COLO829 (cell line): Measurements from ENCODE around the gene KMT2E.
A peak's percentile ranks its signal among the peaks of the same experiment; 100 is the strongest.

Experiments
- DNase-seq: peaks from one replicate; pipeline ENCODE4 v3.0.0; 2012; ENCODE audit warnings: low spot score

Gene KMT2E

DNA sequence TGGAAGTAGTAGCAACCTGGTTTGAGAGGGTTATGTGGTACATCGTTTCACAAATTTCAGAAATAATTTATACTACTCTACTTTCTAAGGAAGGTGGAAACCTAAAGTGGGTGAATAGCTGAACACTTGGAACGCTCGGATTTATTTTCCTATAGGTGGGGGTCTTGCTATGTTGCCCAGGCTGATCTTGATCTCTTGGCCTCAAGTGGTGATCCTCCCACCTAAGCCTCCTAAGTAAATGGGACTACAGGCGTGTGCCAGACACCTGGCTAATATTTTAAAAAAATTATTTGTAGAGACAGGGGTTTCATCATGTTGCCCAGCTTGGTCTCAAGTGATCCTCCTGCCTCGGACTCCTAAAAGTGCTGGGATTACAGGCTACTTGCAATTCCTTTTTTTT lies 6.7 kb upstream of the KMT2E start:
- DNase-seq: no peak

DNA sequence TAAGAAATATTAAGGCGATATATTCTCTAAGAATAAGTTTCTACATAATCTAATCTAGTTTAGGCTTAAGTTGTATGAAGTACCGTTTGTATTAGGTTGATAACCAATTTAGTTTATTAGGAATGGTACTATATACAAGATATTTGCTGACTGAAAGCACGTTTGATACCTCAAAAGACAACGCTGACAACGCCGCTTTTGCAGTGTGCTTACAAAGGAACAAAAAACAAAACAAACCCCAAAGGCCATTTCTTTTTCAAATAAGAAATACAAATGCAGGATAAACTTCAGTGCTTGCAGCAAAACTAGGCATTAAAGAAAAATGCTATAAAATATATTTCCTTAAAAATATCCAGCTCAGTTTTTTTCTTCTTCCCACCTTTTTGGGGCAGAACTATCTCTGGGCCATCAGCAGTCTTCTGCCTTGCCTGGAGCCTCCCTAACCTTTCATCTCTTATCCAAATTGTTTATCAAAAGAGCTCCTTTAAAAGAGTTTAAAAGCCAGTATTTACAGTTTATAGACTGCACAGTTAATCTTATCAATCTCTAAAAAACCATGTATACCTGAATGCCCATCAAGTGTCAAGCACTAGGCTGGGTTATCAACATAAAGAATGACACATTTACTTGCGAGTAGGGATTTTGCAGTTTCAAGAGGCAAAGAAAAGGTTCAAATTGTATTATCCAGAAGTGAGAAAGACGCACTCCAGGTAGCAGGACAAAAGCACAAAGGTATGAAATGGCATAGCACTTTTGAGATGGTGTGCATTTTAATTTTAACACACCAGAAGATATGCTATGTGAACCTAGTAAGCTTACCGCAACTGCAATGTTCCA lies 4.1 kb upstream of the KMT2E start:
- no peak for DNase-seq

- DNase-seq: no peak
These were observed 3.4 kb upstream of the KMT2E start for GRCh38 chr7:105010504-105011130.

DNA sequence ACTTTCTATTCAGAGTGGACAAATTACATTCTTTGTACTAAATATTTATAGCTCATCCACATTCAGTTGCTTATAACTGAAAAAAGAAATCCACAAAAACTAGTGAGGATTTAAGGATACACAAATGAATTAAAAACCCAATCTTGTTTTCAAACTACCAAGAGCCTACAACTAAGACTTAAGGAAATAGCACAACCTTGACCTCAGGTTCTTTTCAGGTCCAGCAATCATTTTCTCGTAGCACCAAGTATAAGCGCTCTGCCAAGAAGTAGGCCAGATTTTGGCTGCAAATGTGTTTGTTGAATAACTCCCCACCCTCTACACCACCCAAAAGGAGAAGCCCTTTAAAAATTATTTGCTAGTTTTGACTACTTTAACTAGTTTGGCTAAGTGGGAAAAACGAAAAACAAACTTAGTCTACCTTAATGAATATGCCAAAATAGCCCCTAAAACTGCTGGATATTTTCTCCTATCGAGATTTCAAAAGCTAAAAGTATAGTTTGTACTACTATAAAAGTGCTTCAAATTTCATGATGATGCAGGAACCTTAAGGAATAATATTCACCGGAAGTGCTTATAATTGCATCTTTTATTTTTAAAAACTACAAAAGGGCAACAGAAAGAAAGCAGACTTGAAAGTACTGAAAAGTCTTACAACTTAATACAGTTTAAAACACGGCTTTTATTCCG lies 2.7 kb upstream of the KMT2E start:
- DNase-seq: no peak

DNA sequence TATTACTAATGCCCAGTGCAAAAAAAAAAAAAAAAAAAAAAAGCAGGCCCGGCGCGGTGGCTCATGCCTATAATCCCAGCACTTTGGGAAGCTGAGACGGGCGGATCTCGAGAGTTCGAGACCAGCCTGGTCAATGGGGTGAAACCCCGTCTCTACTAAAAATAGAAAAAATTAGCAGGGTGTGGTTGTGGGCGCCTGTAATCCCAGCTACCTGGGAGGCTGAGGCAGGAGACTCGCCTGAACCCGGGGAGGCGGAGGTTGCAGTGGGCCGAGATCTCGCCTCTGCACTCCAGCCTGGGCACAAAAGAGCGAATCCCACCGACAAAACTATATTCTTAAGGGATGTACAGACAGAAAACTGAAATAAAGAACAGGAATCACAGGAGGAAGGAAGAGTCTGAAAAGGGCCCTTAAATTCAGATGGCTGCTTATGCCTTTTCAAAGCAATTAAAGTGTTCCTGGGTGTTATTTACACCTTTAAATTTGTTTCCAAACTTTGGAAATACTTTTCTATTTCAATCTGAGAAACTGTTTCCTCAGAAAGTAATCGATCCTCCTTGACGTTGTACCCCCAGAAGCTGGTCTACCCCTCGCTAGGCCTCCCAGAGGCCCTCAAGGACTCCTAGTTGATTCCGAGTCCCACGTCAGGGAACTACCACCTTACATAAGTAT lies 2.0 kb upstream of the KMT2E start:
- DNase-seq: no peak

DNA sequence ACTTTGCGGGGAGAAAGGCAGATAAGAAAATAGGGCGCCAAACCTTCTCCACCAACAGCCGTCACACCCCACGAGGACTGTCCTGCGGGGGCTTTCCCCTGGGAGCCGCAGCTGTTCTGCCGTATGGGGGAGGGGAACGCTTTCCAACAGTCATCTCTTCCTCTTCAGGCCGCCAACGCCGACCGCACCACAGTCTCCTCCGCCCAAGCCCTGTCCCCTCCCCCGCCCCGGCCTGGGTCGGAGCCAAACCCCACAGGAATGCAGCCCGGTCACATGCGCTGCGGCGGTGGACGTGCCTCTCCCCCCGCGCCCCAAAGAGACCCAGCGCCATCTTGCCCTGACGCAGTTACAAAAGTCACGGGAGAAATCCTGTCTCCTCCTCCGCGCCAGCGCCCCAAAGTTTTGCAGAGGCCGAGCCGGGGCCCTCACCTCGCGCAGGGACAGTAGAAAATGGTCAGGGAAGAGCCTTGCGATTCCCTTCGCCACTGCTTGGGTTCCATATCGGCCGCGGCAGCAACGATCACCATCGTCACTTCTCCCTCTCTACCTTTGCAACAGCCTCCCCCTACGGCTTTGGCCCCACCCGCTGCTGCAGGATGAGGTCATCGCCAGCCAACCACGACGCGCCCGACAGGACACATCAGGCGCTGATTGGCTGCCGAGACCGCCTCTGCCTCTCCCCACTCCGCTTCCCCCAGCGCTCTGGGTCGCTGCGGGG lies 1.3 kb upstream of the KMT2E start:
- peak; percentile 99 for DNase-seq

DNA sequence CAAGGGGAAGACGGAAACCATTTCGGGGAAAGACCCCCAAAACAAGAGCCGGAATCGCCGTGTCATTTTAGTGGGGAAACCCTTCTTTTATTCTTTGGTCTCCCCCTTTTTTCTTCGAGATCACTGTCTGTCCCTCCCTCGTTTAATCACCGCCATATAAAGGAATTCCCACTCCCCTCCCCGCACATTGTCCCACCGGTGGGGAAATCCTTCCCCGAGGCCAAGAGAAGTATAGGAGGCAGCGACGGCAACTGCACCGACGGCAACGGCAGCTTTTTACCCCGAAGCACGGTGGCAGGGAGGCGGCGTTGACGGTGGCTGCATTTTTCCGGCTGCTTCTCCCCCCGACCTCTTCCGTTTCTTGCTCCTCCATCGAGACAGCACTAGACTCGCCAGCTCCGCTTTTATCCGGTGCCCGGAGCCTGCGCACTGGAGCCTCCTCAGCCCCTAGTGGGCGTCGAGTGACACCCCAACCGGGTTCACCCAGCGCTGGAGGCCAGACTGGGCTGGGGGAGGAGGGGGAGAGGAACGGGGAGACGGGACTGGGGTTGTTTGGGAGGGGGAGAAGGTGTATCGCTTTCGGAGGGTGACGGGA lies 687 bp upstream of the KMT2E start:
- DNase-seq: peak; percentile 96

- no peak for DNase-seq
These were observed 836 bp downstream of the KMT2E start for GRCh38 chr7:105014693-105015389.

DNA sequence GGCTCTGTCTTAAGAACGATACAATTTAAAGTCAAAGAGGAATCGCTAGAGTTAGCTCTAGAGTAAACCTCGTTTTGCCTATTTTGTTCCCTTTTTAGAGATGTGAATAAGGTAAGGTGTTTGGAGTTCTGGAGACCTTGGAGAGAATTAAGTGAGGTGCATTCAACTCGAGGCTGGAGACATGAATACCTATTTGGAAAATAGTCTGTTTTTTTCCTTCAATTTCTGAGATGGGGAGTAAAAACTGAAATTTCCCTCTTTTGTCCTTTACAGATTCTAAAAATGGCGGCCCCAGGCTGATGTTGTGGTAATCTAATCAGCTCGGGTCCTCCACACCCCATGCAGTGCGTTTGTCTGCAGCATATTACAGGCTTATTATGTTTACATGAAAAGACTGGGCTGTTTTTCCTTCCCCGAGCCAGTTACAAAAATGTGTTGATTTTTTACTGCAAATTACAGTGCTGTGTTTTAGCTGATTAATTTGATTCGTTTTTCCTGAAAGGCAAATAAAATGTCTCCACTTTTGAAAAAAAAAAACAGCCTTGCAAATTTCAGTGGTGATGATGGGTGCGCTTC lies 1.5 kb downstream of the KMT2E start:
- DNase-seq: no peak

DNA sequence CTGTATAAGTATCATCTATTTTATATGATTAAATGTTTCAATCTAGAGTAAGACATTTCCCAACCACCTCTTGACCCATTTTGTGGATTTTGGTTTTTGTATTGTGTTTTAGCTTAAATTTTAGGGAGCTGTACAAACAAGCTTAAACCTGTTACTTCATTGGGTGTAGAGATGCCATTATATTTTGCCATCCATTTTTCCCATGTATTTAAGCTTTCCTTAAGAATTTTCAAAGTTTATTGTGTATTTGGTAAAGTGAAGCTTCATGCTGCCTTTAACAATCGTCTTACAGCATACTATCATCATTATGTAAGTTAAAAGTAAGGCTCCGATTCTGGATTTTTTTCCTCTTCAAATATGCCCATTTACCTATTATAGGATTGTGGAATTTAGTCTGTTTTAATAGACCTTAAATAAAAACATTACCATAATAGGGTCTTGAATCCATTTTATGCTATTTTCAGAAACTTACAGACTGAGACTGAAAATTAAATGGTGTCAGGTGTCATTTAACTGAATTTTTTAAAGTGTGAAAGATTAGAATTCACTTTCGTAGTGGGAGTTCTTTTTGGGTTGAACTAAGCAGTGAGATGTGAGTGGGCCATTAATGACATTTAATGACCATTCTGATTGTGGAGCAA lies 2.2 kb downstream of the KMT2E start:
- no peak for DNase-seq

DNA sequence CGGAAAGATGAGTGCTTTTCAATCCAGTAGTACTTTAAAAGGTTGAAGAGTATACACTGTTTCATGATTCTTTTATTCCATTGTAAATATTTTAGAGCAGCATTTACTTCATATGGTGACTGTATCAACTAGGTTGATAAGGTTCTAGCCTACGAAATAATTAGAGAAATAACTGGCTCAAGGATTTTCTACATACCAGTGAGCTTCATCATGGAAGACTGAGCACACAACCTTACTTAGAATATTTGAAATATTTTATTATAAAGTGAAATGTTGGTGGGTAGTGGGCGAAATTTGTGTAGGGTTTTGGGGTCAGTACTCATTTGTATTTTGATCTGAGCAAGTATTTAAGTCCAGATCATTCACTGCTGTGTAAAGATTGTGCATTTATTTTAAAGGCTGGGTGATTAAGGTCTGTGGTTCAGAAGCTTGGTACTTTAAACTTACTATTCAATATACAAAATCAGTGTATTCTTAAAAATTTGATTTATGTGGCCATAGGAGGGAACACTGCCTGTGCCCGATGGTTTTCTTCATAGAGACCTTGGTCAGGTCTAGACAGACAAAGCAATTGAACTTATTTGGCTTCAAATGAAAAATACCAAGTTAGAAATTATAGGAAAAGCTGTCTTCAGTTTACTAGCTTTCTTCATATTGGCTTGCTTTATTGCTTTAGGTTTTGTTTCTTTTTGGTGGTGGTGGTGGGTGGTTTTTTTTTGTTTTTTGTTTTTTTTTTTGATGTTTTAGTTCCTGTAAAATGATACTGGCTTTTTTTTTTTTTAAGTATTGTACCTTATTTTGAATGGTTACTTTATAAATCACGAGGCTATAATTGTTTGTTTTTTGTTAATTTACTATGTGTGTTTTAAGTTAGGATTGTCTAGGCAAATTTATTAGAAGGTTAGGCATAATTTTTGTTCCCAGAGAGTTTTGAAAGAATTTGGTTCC lies 3.0 kb downstream of the KMT2E start:
- no peak for DNase-seq

- no peak for DNase-seq
These were observed 3.8 kb downstream of the KMT2E start for GRCh38 chr7:105017657-105018365.

DNA sequence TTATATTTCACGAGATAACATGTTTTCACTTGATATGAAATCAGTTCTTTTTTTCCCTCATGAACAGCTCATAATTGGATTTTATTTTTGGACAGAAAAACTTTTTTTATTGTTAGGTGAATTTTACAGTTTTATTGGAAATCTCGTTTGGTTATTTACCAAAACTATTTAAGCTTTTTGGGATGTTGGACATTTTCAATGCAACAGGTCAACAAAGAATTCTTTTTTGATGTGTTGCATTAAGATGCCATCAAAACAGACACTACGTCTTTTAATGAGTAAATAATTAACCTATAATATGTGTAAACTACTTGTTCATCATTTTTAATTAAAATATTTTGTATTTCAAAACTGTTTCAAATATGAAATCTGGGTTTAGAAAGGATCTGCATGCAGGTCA lies 5.3 kb downstream of the KMT2E start:
- DNase-seq: no peak

DNA sequence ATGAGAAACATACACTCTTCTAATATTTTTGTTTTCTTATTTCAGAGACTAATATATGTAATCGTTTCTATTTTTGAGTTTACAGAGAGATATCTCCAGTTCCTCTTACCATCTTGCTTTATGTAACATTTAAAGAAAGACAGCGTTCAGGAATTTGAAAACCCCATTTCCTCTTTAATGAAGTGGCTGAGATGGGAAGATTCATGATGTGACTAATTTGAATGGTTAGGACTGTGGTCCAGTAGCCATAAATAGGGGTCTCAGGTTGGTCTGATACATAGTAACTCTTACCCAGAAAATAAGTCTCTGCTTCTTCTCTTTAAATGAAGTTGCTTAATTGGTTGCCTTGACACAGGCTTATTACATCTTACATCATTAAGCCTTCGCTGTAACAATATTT lies 6.9 kb downstream of the KMT2E start:
- DNase-seq: no peak

DNA sequence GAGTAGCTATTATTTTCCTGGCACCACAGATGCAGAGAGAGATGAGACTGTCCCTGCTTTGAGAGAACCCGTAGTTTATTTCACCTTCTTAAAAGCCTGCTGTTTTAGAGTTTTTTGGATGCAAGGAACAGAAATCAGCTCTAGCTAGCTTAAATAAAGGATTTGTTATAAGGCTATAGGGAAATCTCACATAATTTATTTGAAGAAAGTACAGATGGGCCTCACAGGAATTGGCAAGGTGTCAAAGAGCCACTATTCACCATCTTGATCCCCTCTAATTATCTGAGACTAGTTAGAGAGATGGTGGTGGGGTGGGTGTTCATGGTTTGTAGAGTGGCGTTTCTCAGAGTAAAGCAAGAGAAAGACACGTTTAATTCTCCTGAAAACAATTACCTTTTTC lies 7.3 kb downstream of the KMT2E start:
- no peak for DNase-seq

- no peak for DNase-seq
These were observed 8.0 kb downstream of the KMT2E start for GRCh38 chr7:105021967-105022366.

DNA sequence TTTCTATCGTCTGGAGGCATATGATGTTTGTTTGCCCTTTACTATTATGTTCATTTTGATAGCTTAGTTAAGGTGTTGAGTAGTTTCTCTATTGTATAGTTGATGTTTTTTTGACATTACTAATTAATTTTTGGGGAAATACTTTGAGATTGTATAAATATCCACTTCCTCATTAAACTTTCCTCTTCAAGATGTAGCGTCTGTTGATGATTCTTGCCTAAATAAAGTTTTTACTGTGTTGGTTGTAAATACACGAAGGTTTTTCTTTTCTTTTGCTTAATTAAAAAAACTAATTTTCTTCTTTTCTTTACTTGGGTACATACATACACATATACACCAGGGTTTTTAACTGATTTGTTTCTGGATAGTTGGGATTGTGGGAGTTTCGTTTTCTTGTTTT lies 8.5 kb downstream of the KMT2E start:
- no peak for DNase-seq

- no peak for DNase-seq
These were observed 10.7 kb downstream of the KMT2E start for GRCh38 chr7:105024734-105025133.
